IMR-90 (cell line): ENCODE measurements around the gene TFDP2. TPM values are rescaled to one million over a fixed set of nuclear protein-coding genes. Genes with fewer than 3 reads are reported as not detected.
"Not testable (repeated sequence)": the region's sequence is repeated elsewhere in the genome, so short reads cannot be mapped to it uniquely, and the experiment has no call there.

Experiments
- ATAC-seq: fragments of 200-7000 bp; cut with Tn5 transposase; 2 replicates; pipeline ENCODE4 v1.9.1; 2020; ENCODE audit warnings: low read depth, mild to moderate bottlenecking, moderate library complexity
- BruUV-seq: library from RNA; stranded (reverse); fragments of 400-500 nt; replicated peaks from 2 replicates; lab custom pipeline; 2021; lab: Mats Ljungman, UMichigan
- CTCF ChIA-PET: fragments of 300-600 bp; formaldehyde crosslinking; extraction: SDS; loops from one replicate; lab custom pipeline; 2021; ENCODE audit warnings: antibody characterized with exemption; lab: Yijun Ruan, JAX
- POLR2A ChIA-PET: fragments of 300-600 bp; sonication (Branson Sonifier 250); formaldehyde crosslinking; loops from one replicate; lab custom pipeline; 2022; ENCODE audit warnings: antibody characterized with exemption; ENCODE audit not compliant: unreplicated experiment; lab: Charles Lee
- DNase-seq: peaks from one replicate; pipeline ENCODE4 v3.0.0; 2013
- H2AFZ ChIP-seq: replicated peaks from 2 replicates; pipeline ENCODE3; 2013; ENCODE audit warnings: low read length, mild to moderate bottlenecking; ENCODE audit not compliant: poor library complexity
- H2AK5ac ChIP-seq: 2 replicates; pipeline ENCODE4 v1.6.1; 2013; ENCODE audit warnings: low read depth, low read length, inconsistent platforms
- H2AK9ac ChIP-seq: replicated peaks from 2 replicates; pipeline ENCODE3; 2013; ENCODE audit warnings: mild to moderate bottlenecking, low read depth, low read length, moderate library complexity; ENCODE audit not compliant: poor library complexity
- H2BK120ac ChIP-seq: 2 replicates; pipeline ENCODE4 v1.6.1; 2013; ENCODE audit warnings: low read depth, low read length, inconsistent platforms
- H2BK15ac ChIP-seq: 3 replicates; pipeline ENCODE4 v1.6.1; 2013; ENCODE audit warnings: low read depth, low read length, inconsistent platforms
- H2BK20ac ChIP-seq: 2 replicates; pipeline ENCODE4 v1.6.1; 2013; ENCODE audit warnings: low read depth, mild to moderate bottlenecking, inconsistent platforms, low read length, moderate library complexity
- H2BK5ac ChIP-seq: 2 replicates; pipeline ENCODE4 v1.6.1; 2013; ENCODE audit warnings: mild to moderate bottlenecking, low read depth, low read length, inconsistent platforms; ENCODE audit not compliant: poor library complexity, severe bottlenecking
- H3K14ac ChIP-seq: replicated peaks from 2 replicates; pipeline ENCODE4 v1.6.1; 2013; ENCODE audit warnings: low read depth, low read length, inconsistent platforms
- H3K18ac ChIP-seq: 2 replicates; pipeline ENCODE4 v1.6.1; 2013; ENCODE audit warnings: low read depth, low read length, control low read depth
- H3K23ac ChIP-seq: 2 replicates; pipeline ENCODE4 v1.6.1; 2013; ENCODE audit warnings: low read depth, low read length, inconsistent platforms
- H3K27ac ChIP-seq: 2 replicates; pipeline ENCODE4 v1.5.1; 2013; ENCODE audit warnings: mild to moderate bottlenecking, control low read depth, low read length; ENCODE audit not compliant: insufficient read depth
- H3K27me3 ChIP-seq: 2 replicates; pipeline ENCODE4 v1.6.1; 2013; ENCODE audit warnings: low read length; ENCODE audit not compliant: control insufficient read depth, insufficient read depth
- H3K36me3 ChIP-seq: 2 replicates; pipeline ENCODE4 v1.6.1; 2013; ENCODE audit warnings: low read length, mixed read lengths; ENCODE audit not compliant: control insufficient read depth, insufficient read depth
- H3K4ac ChIP-seq: 2 replicates; pipeline ENCODE4 v1.6.1; 2013; ENCODE audit warnings: low read depth, low read length, inconsistent platforms
- H3K4me1 ChIP-seq: 2 replicates; pipeline ENCODE4 v1.6.1; 2013; ENCODE audit warnings: low read length, mixed read lengths; ENCODE audit not compliant: control insufficient read depth, insufficient read depth
- H3K4me2 ChIP-seq: 2 replicates; pipeline ENCODE4 v1.6.1; 2013; ENCODE audit warnings: low read depth, mild to moderate bottlenecking, control low read depth, low read length, moderate library complexity
- H3K4me3 ChIP-seq: 2 replicates; pipeline ENCODE4 v1.5.1; 2013; ENCODE audit warnings: low read depth, mild to moderate bottlenecking, control low read depth, low read length, moderate library complexity; ENCODE audit not compliant: insufficient read depth
- H3K56ac ChIP-seq: 2 replicates; pipeline ENCODE4 v1.6.1; 2013; ENCODE audit warnings: low read length, inconsistent platforms; ENCODE audit not compliant: insufficient read depth; ENCODE audit errors: extremely low read depth
- H3K79me1 ChIP-seq, 2 experiments: 2 replicates each; pipeline ENCODE4 v1.6.1; 2013; ENCODE audit warnings: low read length in 2 of 2, inconsistent platforms in 1 of 2, low read depth in 1 of 2
- H3K9ac ChIP-seq: 2 replicates; pipeline ENCODE4 v1.6.1; 2013; ENCODE audit warnings: low read depth, low read length, control low read depth
- H3K9me1 ChIP-seq: 2 replicates; pipeline ENCODE4 v1.6.1; 2013; ENCODE audit warnings: low read length, inconsistent platforms; ENCODE audit not compliant: insufficient read depth
- H3K9me3 ChIP-seq: 2 replicates; pipeline ENCODE4 v1.6.1; 2013; ENCODE audit warnings: low read length; ENCODE audit not compliant: control insufficient read depth, insufficient read depth
- H4K20me1 ChIP-seq: 2 replicates; pipeline ENCODE4 v1.6.1; 2013; ENCODE audit warnings: low read length, inconsistent platforms; ENCODE audit not compliant: insufficient read depth
- H4K5ac ChIP-seq: 2 replicates; pipeline ENCODE4 v1.6.1; 2013; ENCODE audit warnings: mild to moderate bottlenecking, low read depth, low read length, control low read depth
- H4K8ac ChIP-seq, 2 experiments: 2 replicates each; pipeline ENCODE4 v1.6.1; 2013; ENCODE audit warnings: low read depth in 2 of 2, low read length in 2 of 2, control low read depth in 1 of 2, inconsistent platforms in 1 of 2
- H4K91ac ChIP-seq: 2 replicates; pipeline ENCODE4 v1.6.1; 2013; ENCODE audit warnings: low read depth, low read length, inconsistent platforms; ENCODE audit not compliant: insufficient read depth
- RFX5 ChIP-seq: IDR thresholded peaks from 2 replicates; pipeline ENCODE4 v1.8.0; 2012; ENCODE audit warnings: low read depth, mild to moderate bottlenecking, low read length, moderate library complexity
- SMC3 ChIP-seq: fragments of 150-350 bp; IDR thresholded peaks from 2 replicates; pipeline ENCODE4 v1.6.1; 2016; ENCODE audit warnings: low read depth, mild to moderate bottlenecking, antibody characterized with exemption, low read length, moderate library complexity
- WGBS, 2 experiments: methylation state at CpG; one replicate each; pipeline versions ENCODE4 v1.1.5 to v1.1.7; 2013; ENCODE audit warnings: missing lambda C conversion rate in 2 of 2; ENCODE audit not compliant: insufficient read length in 1 of 2; ENCODE audit errors: extremely low coverage in 2 of 2; 5-methylcytosine and 5-hydroxymethylcytosine counted together
- dilution Hi-C: fragments of 300-500 bp; cut with HindIII; formaldehyde crosslinking; loops from one replicate; pipeline ENCODE4 v1.14.3; 2018; ENCODE audit warnings: low sequenced_read_pairs; ENCODE audit not compliant: unreplicated experiment
- in situ Hi-C: fragments of 300-500 bp; cut with MboI; formaldehyde crosslinking; loops from 3 replicates; pipeline ENCODE4 v1.14.3; 2019; ENCODE audit warnings: low sequenced_read_pairs, inconsistent platforms, mixed read lengths
- intact Hi-C: fragments of 100-400 bp; cut with micrococcal nuclease; formaldehyde crosslinking; loops from 2 replicates; pipeline ENCODE4 v1.10.0; 2022
- polyA plus RNA-seq, 3 experiments: library from polyadenylated mRNA; depleted of rRNA; stranded (reverse); fragments of >200 nt; gene quantifications; 2 replicates each; pipeline ENCODE4 v1.2.3, GENCODE V29; 2012; ENCODE audit warnings: low replicate concordance in 1 of 3
- total RNA-seq: library from RNA; depleted of rRNA; stranded (reverse); fragments of >200 nt; gene quantifications from 2 replicates; pipeline ENCODE4 v1.2.3, GENCODE V29; 2012
- TF ChIP-seq, protein P1 (sequence below): fragments of 150-350 bp; IDR thresholded peaks from 2 replicates; pipeline ENCODE4 v1.6.1; 2017; ENCODE audit warnings: mild to moderate bottlenecking, antibody characterized with exemption, low read length, low read depth
- TF ChIP-seq, protein P2 (sequence below): fragments of 150-350 bp; IDR thresholded peaks from 2 replicates; pipeline ENCODE4 v1.6.1; 2016; ENCODE audit warnings: low read depth, mild to moderate bottlenecking, low read length, moderate library complexity, borderline replicate concordance

The TFDP2 gene
- total and polyA plus RNA-seq, 2 of the 4 experiments (the other 2 are of a cell fraction), result 10.7 to 23.7 TPM

DNA sequence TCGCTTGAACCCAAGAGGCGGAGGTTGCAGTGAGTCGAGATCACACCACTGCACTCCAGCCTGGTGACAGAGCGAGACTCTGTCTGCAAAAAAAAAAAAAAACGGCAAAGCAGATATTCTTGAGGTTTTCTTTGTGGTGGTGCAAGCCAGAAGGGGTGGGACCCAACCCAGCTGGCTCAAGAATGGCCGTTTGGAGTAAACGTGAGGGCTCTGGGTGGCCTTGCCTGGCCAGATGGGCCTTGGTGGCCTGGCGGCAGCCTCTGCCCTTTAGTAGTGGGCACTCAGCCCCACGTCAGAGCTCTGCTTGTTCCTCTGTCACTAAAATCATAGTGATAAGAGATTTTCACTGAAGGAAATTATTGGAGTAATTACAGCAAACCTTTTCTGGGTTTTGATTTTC is 222.4 kb downstream of the TFDP2 start:
- in situ Hi-C loops, result no loop called here
- BruUV-seq, result no TSS peak
- Histone ChIP-seq H3K4me2 (no peak overlapping the region), H2BK5ac (no peak overlapping the region), H3K56ac (no peak overlapping the region), H3K9me1 (no peaks in the 10 kb centered on the region), H4K91ac (no peak overlapping the region), H2AK9ac (no peak overlapping the region), H3K4me3 (no peak overlapping the region), H3K27ac (no peak overlapping the region), H2BK15ac (no peak overlapping the region), H3K36me3 (peaks cover 14% of the 10 kb centered on the region), H2BK20ac (no peak overlapping the region), H2AFZ (no peak overlapping the region), H3K4ac (no peak overlapping the region), H2AK5ac (no peak overlapping the region), H3K14ac (no peak overlapping the region), H3K18ac (no peak overlapping the region), H3K9me3 (no peaks in the 10 kb centered on the region), H2BK120ac (no peak overlapping the region), H3K27me3 (no peaks in the 10 kb centered on the region), H4K20me1 (no peaks in the 10 kb centered on the region), H3K4me1 (no peaks in the 10 kb centered on the region), H4K8ac (no peak overlapping the region), H3K23ac (no peak overlapping the region), H3K79me1 (no peaks in the 10 kb centered on the region; a peak in 1 of 4 replicates), H4K5ac (no peak overlapping the region), H3K9ac (no peak overlapping the region)
- dilution Hi-C loops, result no loop called here
- ATAC-seq (no peak), DNase-seq (no peak)
- ChIA-PET CTCF (interaction anchor here (0.8 kb wide), 1 partner anchor 8 kb away, joined by 3 read pairs; no protein-coding TSS in a partner anchor), POLR2A (no interaction called here)
- WGBS, 2 experiments, result no CpG with 5 or more reads among the region's 9 CpGs
- intact Hi-C loops, result no loop called here
- TF ChIP-seq, protein P1, sequence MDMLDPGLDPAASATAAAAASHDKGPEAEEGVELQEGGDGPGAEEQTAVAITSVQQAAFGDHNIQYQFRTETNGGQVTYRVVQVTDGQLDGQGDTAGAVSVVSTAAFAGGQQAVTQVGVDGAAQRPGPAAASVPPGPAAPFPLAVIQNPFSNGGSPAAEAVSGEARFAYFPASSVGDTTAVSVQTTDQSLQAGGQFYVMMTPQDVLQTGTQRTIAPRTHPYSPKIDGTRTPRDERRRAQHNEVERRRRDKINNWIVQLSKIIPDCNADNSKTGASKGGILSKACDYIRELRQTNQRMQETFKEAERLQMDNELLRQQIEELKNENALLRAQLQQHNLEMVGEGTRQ, result no peak
- TF ChIP-seq, protein P2, sequence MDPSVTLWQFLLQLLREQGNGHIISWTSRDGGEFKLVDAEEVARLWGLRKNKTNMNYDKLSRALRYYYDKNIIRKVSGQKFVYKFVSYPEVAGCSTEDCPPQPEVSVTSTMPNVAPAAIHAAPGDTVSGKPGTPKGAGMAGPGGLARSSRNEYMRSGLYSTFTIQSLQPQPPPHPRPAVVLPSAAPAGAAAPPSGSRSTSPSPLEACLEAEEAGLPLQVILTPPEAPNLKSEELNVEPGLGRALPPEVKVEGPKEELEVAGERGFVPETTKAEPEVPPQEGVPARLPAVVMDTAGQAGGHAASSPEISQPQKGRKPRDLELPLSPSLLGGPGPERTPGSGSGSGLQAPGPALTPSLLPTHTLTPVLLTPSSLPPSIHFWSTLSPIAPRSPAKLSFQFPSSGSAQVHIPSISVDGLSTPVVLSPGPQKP, result no peak
- TF ChIP-seq SMC3, result no peak
- TF ChIP-seq RFX5, result no peak

DNA sequence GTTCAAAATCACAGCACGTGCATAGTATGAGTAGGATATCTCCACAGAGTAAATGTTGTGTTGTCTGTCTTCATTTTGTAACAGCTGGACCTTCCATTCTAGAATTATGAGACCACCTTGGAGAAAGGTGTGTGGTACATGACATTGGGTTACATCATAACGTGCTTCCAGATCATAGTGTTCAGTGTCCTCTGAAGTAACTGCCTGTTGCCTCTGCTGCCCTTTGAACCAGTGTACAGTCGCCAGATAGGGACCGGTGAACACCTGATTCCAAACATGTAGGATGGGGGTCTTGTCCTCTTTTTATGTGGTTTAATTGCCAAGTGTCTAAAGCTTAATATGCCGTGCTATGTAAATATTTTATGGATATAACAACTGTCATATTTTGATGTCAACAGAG is 223.7 kb downstream of the TFDP2 start:
- WGBS, 2 experiments, result 86% methylated on average over 4 of the region's 5 CpGs; no CpG with 5 or more reads in 1 of the 2 experiments
- POLR2A ChIA-PET, result not testable (repeated sequence)

More for the DNA sequence above, 223.7 kb downstream of the TFDP2 start:
- H3K27me3 ChIP-seq, H3K14ac ChIP-seq, in situ Hi-C loops, dilution Hi-C loops, H3K9me1 ChIP-seq, H3K9me3 ChIP-seq, H3K9ac ChIP-seq, intact Hi-C loops, ATAC-seq, H3K4me3 ChIP-seq, H4K5ac ChIP-seq, H2AK9ac ChIP-seq, H3K79me1 ChIP-seq, H3K4me2 ChIP-seq, H2BK5ac ChIP-seq, H2BK15ac ChIP-seq, H4K91ac ChIP-seq, H3K18ac ChIP-seq, DNase-seq, H2AFZ ChIP-seq, H2AK5ac ChIP-seq, H3K27ac ChIP-seq, H3K23ac ChIP-seq, H2BK120ac ChIP-seq, H3K4me1 ChIP-seq, H2BK20ac ChIP-seq, H4K8ac ChIP-seq, H4K20me1 ChIP-seq, H3K4ac ChIP-seq, H3K56ac ChIP-seq: not testable (repeated sequence)
- CTCF ChIA-PET, result interaction anchor here (1.0 kb wide), 1 partner anchor 10 kb away, joined by 3 read pairs; no protein-coding TSS in a partner anchor
- peaks cover 16% of the 10 kb centered on the region for H3K36me3 ChIP-seq
- BruUV-seq, result TSS peak; percentile 89
